Right cardiac atrium (tissue), 5 donors: ENCODE results near the gene LIX1L. TPM values are rescaled to one million over a fixed set of nuclear protein-coding genes. Genes with fewer than 3 reads are reported as not detected.

Experiments
- ATAC-seq, 2 donors: fragments of 200-7000 bp; cut with Tn5 transposase; one replicate each; pipeline versions ENCODE4 v1.8.0 to v1.9.1; 2020; ENCODE audit warnings: moderate library complexity in 2 of 2, mild to moderate bottlenecking in 1 of 2
- DNase-seq, 3 donors: peaks; one replicate each; pipeline ENCODE4 v3.0.0-alpha.2; 2020
- H3K27ac ChIP-seq: one replicate; pipeline ENCODE4 v1.5.1; 2013; ENCODE audit warnings: mild to moderate bottlenecking, low read length, control low read depth, moderate library complexity
- H3K27me3 ChIP-seq: one replicate; pipeline ENCODE4 v1.6.1; 2013; ENCODE audit not compliant: control insufficient read depth, insufficient read depth
- H3K4me1 ChIP-seq: one replicate; pipeline ENCODE4 v1.6.1; 2013; ENCODE audit warnings: low read length; ENCODE audit not compliant: control insufficient read depth, insufficient read depth
- H3K4me3 ChIP-seq: one replicate; pipeline ENCODE4 v1.5.1; 2013; ENCODE audit warnings: low read length, control low read depth
- H3K9me3 ChIP-seq: one replicate; pipeline ENCODE4 v1.6.1; 2013; ENCODE audit warnings: low read length; ENCODE audit not compliant: control insufficient read depth
- WGBS: extraction: QIAGEN DNeasy Blood & Tissue Kit; methylation state at CpG from one replicate; pipeline ENCODE4 v1.1.7; 2013; 5-methylcytosine and 5-hydroxymethylcytosine counted together
- intact Hi-C, 4 donors: fragments of 100-400 bp; cut with DNase I; formaldehyde crosslinking; loops; one replicate each; pipeline versions ENCODE4 v1.11.0 to v1.14.0; 2022 to 2023
- polyA plus RNA-seq: library from polyadenylated mRNA; stranded (reverse); fragments of 200-250 nt; gene quantifications from one replicate; pipeline ENCODE4 v1.2.3, GENCODE V29; 2013
- total RNA-seq, 4 donors: library from RNA; stranded (reverse); fragmentation: NEBNext Ultra II Directional; extraction: Animal tissue kit (Norgen Biotek cat#: 25700); gene quantifications; one replicate each; pipeline ENCODE4 v1.2.1, GENCODE V29; 2021
- donor health status: healthy with polysubstance abuse.
- donor health status: DM: no; HTN: yes; CAD: no.
- donor health status: DM: no; HTN: no; CAD: no.
- donor health status: DM: no; HTN: yes; CAD: no; lungs with severe emphysema.
- donor health status: DM: yes; HTN: yes; CAD: no.

LIX1L gene
- total and polyA plus RNA-seq, 5 donors, result 11.9 to 39.2 (median 28.3) TPM

- intact Hi-C loops, result no loop called here
- Histone ChIP-seq H3K27me3 (no peaks in the 10 kb centered on the region), H3K9me3 (no peaks in the 10 kb centered on the region), H3K4me1 (peaks cover 37% of the 10 kb centered on the region), H3K4me3 (no peak overlapping the region), H3K27ac (peak overlapping the region; percentile 99)
- ATAC-seq, result no peak
- DNase-seq, result no peak
- 86% methylated on average over 12 of the region's 12 CpGs for WGBS
Observed at GRCh38 chr1:145983960-145984830, 26.4 kb upstream of the LIX1L start.

GRCh38 chr1:145983206-145983675 lies 25.4 kb upstream of the LIX1L start:
- WGBS, result 49% methylated on average over 1 of the region's 1 CpG
- Histone ChIP-seq H3K27ac (peak overlapping the region; percentile 87), H3K4me3 (no peak overlapping the region), H3K4me1 (peaks cover 42% of the 10 kb centered on the region), H3K9me3 (no peaks in the 10 kb centered on the region), H3K27me3 (no peaks in the 10 kb centered on the region)
- no peak for DNase-seq
- intact Hi-C loops, result no loop called here
- peak in 1 of 2 donors; percentile 0 for ATAC-seq

- Histone ChIP-seq H3K4me1 (peaks cover 42% of the 10 kb centered on the region), H3K27ac (peak overlapping the region; percentile 100), H3K9me3 (no peaks in the 10 kb centered on the region), H3K27me3 (no peaks in the 10 kb centered on the region), H3K4me3 (no peak overlapping the region)
- 46% methylated on average over 6 of the region's 6 CpGs for WGBS
- intact Hi-C loops, result no loop called here
- DNase-seq (no peak), ATAC-seq (no peak)
Observed at GRCh38 chr1:145982010-145982723, 24.4 kb upstream of the LIX1L start.

GRCh38 chr1:145980457-145980994 lies 22.7 kb upstream of the LIX1L start:
- DNase-seq, result no peak
- no peaks in the 10 kb centered on the region for H3K27me3 ChIP-seq
- H3K27ac ChIP-seq, result peak overlapping the region; percentile 100
- intact Hi-C loops, result no loop called here
- WGBS, result 58% methylated on average over 1 of the region's 1 CpG
- peaks cover 38% of the 10 kb centered on the region for H3K4me1 ChIP-seq
- ATAC-seq, result peak; percentile 2 to 9
- H3K9me3 ChIP-seq, result no peaks in the 10 kb centered on the region
- H3K4me3 ChIP-seq, result peak overlapping the region; percentile 26

DNA sequence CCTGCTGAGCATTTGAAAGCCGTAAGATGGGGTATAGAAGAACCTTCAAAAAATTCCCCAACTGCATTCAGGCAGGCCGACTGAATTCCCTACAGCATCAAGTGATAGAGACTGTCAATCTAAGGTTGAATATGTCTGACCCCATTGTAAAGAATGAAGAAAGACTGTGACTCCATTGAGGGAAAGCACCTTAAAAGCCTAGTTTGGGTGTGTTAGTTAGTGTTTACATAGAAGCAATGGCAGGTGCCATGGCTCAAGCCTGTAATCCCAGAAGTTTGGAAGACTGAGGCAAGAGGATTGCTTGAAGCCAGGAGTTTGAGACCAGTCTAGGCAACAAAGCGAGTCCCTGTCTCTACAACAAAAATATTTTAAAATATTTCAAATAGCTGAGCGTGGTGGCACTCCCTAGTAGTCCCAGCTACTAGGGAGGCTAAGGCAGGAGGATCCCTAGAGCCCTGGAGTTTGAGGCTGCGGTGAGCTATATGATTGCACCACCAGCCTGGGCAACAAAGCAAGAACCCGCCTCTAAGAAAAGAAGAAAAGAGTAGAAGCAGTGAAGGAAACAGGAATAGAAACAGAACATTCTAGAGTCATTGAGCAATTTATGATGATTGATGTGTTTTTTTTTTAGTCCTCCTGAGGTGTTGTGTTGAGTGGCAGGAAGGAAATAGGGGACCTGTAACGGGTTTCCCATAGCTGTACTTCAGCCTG lies 22.1 kb upstream of the LIX1L start:
- no peaks in the 10 kb centered on the region for H3K9me3 ChIP-seq
- intact Hi-C loops, result loop anchor here in 1 of 4 donors (5.0 kb wide), 1 partner anchor 32 kb away; no protein-coding TSS in a partner anchor
- peak overlapping the region; percentile 100 for H3K27ac ChIP-seq
- peak; percentile 2 for ATAC-seq
- no peaks in the 10 kb centered on the region for H3K27me3 ChIP-seq
- H3K4me1 ChIP-seq, result peaks cover 32% of the 10 kb centered on the region
- WGBS, result 26% methylated on average over 7 of the region's 7 CpGs
- peak overlapping the region; percentile 26 for H3K4me3 ChIP-seq
- DNase-seq, result no peak

GRCh38 chr1:145978854-145979745 lies 21.3 kb upstream of the LIX1L start:
- Histone ChIP-seq H3K27me3 (no peaks in the 10 kb centered on the region), H3K4me3 (peak overlapping the region; percentile 39), H3K27ac (peak overlapping the region; percentile 100), H3K4me1 (peaks cover 27% of the 10 kb centered on the region), H3K9me3 (no peaks in the 10 kb centered on the region)
- peak; percentile 93 to 96 (median 94) for DNase-seq
- peak; percentile 95 to 97 for ATAC-seq
- 3% methylated on average over 9 of the region's 9 CpGs for WGBS
- intact Hi-C loops, result loop anchor here in 1 of 4 donors (5.0 kb wide), 1 partner anchor 33 kb away; no protein-coding TSS in a partner anchor

DNA sequence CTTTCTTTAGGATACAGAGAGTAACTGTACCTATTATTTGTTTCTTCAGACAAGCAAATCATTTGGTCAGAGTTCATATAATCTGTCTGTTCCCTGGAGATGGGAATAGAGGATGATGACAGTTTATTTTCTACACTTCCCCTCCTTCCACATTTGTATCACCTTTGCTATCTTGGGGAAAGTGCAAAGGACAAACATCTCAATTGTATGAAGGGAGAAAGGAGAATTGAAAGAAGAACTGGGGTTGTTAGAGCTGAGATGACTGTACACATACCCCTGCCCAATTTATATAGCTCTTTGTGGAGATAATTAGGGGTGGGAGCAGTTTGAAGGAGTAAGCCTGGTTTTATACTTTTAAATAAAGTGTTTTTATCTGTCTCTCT lies 20.6 kb upstream of the LIX1L start:
- Histone ChIP-seq H3K9me3 (no peaks in the 10 kb centered on the region), H3K4me1 (peaks cover 27% of the 10 kb centered on the region), H3K4me3 (peak overlapping the region; percentile 39), H3K27ac (peak overlapping the region; percentile 100), H3K27me3 (no peaks in the 10 kb centered on the region)
- intact Hi-C loops, result loop anchor here in 1 of 4 donors (5.0 kb wide), 1 partner anchor 34 kb away; no protein-coding TSS in a partner anchor
- ATAC-seq, result no peak
- DNase-seq, result no peak

GRCh38 chr1:145977486-145978470 lies 20.0 kb upstream of the LIX1L start:
- WGBS, result 10% methylated on average over 9 of the region's 9 CpGs

GRCh38 chr1:145977016-145977415 lies 19.2 kb upstream of the LIX1L start:
- peak overlapping the region; percentile 19 for H3K27ac ChIP-seq
- DNase-seq, result no peak
- peaks cover 20% of the 10 kb centered on the region for H3K4me1 ChIP-seq
- no peak overlapping the region for H3K4me3 ChIP-seq
- intact Hi-C loops, result loop anchor here in 3 of 4 donors (2.0 to 5.0 kb wide), 3 partner anchors 30 to 35 kb away; no protein-coding TSS in a partner anchor
- no peaks in the 10 kb centered on the region for H3K9me3 ChIP-seq
- no peak for ATAC-seq
- no peaks in the 10 kb centered on the region for H3K27me3 ChIP-seq
- 73% methylated on average over 5 of the region's 5 CpGs for WGBS

More at GRCh38 chr1:145977486-145978470, 20.0 kb upstream of the LIX1L start:
- ATAC-seq (peak; percentile 10 to 42), DNase-seq (peak; percentile 68 to 86 (median 76))
- H3K4me1 ChIP-seq, result peaks cover 25% of the 10 kb centered on the region
- no peak overlapping the region for H3K4me3 ChIP-seq
- intact Hi-C loops, result loop anchor here in 3 of 4 donors (2.0 to 5.0 kb wide), 3 partner anchors 29 to 35 kb away; no protein-coding TSS in a partner anchor
- H3K27ac ChIP-seq, result peak overlapping the region; percentile 97
- no peaks in the 10 kb centered on the region for H3K27me3 ChIP-seq
- H3K9me3 ChIP-seq, result no peaks in the 10 kb centered on the region
